CD4-positive, alpha-beta T cell treated with Interleukin-17A for 4 hours (primary cell): ENCODE data around the gene KCNK3.

ENCODE experiments used
- DNase-seq: peaks from one replicate; pipeline ENCODE4 v3.0.0-alpha.2; 2020; ENCODE audit warnings: mixed read lengths

The KCNK3 gene

DNA sequence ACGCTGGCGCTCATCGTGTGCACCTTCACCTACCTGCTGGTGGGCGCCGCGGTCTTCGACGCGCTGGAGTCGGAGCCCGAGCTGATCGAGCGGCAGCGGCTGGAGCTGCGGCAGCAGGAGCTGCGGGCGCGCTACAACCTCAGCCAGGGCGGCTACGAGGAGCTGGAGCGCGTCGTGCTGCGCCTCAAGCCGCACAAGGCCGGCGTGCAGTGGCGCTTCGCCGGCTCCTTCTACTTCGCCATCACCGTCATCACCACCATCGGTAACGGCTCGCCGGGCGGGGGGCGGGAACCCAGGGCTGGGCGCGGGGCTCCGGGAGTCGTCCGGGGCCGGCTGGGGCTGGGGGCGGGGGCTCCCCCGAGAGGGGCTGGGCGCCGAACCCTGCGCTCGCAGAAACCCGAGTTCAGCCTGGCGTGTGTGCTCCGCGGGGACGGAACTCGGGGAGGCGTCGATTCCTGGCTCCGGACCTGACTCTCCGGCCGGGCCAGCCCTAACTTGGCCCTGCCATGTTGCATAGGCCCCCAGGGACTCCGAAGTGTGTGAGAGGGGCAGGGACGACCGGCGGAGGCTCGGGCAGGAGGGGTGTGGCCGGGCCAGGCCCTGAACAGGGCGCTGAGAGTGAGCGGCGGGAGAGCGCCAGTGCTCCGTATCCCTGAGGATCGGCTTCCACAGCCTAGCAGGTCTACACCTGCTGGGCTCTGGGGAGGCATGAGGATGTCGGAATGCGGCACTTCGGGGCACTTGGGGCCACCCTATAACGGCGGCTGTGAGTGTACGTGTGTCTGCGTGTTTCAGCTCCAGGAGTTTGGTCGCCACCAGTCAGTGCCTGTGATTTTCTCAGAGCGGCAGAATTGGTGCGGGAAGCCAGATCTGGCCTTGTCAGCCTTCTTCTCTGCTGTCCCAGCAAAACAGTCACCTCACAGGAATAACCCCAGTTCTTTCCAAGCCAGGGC lies 651 bp downstream of the KCNK3 start:
- DNase-seq, result no peak

DNA sequence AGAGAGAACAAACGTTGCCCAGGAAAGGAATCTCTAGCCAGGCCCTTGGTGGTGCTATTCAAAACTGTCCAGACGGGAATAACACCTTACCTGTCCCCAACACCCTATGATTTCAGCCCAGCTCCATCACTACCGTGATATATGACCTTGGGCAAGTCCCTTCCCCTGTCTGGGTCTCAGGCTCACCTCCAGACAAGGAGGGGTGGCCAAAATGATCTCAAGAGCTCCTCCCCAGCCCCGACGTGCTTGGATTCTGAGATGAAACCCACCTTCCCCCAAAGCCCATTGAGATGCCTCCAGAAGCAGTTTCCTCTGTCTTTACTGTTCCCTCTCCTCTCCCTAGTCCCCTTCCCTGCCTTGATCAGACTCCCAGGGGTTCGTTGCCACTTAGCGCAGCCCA lies 1.5 kb downstream of the KCNK3 start:
- no peak for DNase-seq

DNA sequence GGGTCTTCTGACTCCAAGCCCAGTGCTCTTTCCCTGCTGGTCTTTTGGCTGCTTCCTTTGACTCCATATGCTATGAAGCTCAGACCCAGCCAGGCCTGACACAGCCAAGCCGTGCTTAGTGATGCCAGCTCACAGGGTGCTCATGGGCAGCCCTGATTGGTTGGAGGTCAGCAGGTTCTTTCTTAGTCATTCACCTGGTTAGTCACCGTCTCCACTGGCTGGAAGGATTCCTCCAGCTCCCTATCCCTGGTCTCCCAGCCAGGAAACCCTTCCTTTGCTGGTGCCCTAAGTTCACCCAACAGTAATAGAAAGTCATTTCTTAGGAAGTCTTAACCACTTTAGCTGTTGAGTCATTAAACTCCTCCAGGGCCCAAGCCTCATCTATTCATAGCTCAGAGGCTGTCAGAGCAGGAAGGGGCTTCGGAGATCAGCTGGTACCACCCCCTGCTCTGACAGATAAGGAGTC lies 3.9 kb downstream of the KCNK3 start:
- DNase-seq, result no peak

DNA sequence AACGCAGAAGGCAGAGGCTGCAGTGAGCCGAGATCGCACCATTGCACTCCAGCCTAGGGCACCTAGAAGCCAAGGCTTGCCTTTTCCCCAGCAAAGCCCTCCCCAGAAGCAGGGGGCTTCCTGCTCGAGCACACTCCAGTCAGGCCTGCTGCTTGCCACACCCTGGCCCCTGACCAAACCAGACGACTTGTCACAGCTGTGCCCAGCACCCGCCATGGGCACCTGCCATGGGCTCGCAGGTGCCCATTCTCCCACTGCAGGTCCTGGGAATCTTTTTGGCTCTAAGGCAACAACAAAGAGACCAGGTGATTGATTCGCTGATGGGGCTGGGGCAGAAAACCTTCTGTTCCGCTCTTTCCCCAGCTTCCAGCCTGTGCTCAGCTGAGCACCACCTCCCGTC lies 4.9 kb downstream of the KCNK3 start:
- no peak for DNase-seq

GRCh38 chr2:26699295-26699694 lies 6.8 kb downstream of the KCNK3 start:
- no peak for DNase-seq

- DNase-seq, result no peak
Measured at GRCh38 chr2:26700078-26700477, 7.6 kb downstream of the KCNK3 start.

DNA sequence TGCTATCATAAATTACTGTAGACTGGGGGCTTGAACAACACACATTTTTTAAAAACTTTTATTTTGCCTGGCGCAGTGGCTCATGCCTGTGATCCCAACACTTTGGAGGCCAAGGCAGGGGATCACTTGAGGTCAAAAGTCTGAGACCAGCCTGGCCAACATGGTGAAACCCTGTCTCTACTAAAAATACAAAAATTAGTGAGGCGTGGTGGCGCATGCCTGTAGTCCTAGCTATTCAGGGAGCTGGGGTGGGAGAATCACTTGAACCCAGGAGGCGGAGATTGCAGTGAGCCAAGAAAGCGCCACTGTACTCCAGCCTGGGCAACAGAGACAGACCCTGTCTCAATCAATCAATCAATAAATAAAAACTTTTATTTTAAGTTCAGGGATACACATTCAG lies 9.1 kb downstream of the KCNK3 start:
- no peak for DNase-seq

DNA sequence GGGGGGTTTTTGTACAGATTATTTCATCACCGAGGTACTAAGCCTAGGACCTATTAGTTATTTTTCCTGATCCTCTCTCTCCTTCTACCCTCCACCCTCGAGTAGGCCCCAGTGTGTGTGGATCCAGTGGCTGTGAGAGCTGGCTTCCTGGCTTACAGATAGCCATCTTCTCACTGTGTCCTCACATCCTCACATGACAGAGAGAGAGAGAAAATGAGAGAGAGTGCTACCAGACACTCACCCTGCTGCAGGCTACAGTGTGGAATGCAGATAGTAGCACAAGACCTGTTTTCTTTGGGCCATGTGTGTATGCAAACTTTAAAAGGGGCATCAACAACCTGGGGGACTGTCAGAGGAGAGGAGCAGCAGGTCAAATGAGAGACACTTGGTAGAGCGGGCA lies 9.5 kb downstream of the KCNK3 start:
- no peak for DNase-seq

- no peak for DNase-seq
Measured at GRCh38 chr2:26704441-26704977, 12.0 kb downstream of the KCNK3 start.

DNA sequence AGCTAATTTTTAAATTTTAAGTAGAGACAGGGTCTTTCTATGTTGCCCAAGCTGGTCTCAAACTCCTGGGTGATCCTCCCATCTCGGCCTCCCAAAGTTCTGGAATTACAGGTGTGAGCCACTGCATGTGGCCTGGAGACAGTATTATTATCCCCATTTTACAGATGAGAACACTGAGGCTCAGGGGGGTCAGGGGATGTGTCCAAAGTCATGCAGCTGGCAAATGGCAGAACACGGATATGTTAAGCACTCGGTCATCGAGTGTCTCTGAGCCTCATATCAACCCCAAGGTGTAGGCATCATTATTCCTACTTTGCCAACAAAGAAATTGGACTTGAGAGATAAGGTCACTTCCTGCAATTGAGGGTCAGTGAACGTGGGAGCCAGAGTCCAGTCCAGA lies 12.6 kb downstream of the KCNK3 start:
- no peak for DNase-seq

GRCh38 chr2:26706093-26706492 lies 13.6 kb downstream of the KCNK3 start:
- no peak for DNase-seq

GRCh38 chr2:26706616-26707473 lies 14.3 kb downstream of the KCNK3 start:
- DNase-seq, result no peak

DNA sequence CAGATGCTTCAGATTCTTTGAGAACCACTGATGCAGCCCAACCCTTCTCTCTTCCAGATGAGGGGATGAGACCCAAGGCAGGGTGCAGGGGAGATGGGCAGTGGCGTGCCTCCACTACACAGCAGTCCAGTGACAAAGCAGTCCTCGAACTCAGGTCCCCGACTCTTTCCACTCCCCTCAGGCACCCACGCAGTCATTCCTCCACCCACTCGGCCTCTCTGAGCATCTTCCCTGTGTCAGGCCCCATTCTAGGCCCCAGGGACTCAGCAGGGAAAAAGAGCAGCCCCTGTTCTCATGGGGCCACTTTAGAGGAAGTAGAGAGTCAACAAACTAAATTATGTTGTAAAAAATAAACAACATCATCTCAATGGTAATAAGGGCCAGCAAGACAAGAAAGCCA lies 15.2 kb downstream of the KCNK3 start:
- no peak for DNase-seq

GRCh38 chr2:26708457-26708856 lies 15.9 kb downstream of the KCNK3 start:
- no peak for DNase-seq

GRCh38 chr2:26709323-26710110 lies 17.0 kb downstream of the KCNK3 start:
- DNase-seq, result no peak

- DNase-seq, result no peak
Measured at GRCh38 chr2:26710145-26710544, 17.6 kb downstream of the KCNK3 start.

DNA sequence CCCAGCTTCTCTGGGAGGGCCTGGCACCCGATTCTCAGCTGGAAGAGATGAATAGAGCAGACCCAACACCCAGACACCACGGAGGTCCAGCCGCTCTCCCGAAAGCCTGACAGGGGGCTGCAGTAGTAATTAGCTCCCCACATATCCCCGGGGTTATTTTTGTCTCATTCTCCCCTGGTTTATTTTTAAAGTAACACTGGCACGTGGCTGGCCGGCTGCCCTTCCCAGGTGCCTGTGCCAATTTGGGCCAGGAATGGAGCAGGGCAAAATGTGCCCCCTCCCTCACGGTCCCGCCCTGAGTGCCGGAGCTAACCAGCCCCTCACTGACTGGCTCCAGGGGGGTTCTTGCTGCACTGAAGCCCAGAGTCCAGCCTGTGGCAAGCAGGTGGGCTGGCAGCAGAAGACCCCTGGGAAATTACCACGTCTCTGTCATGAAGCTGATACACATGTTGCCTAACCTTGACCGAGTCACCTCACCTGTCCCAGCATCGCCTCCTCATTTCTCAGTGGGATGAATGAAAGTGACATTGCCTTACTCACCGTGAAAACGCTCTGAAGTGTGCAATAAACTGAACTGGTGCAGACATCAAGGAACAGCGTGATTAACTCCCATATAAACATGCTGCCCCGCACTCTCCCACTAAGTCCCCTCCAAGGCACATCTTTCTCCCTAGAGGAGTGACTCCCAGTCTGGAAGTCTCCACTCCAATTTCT lies 18.4 kb downstream of the KCNK3 start:
- DNase-seq, result no peak

GRCh38 chr2:26711457-26712161 lies 19.1 kb downstream of the KCNK3 start:
- no peak for DNase-seq

- no peak for DNase-seq
Measured at GRCh38 chr2:26712486-26713465, 20.3 kb downstream of the KCNK3 start.
